Measurements from ENCODE around the gene ADAMTS9. TPM values are rescaled to one million over a fixed set of nuclear protein-coding genes. Genes with fewer than 3 reads are reported as not detected.

Gene ADAMTS9, protein sequence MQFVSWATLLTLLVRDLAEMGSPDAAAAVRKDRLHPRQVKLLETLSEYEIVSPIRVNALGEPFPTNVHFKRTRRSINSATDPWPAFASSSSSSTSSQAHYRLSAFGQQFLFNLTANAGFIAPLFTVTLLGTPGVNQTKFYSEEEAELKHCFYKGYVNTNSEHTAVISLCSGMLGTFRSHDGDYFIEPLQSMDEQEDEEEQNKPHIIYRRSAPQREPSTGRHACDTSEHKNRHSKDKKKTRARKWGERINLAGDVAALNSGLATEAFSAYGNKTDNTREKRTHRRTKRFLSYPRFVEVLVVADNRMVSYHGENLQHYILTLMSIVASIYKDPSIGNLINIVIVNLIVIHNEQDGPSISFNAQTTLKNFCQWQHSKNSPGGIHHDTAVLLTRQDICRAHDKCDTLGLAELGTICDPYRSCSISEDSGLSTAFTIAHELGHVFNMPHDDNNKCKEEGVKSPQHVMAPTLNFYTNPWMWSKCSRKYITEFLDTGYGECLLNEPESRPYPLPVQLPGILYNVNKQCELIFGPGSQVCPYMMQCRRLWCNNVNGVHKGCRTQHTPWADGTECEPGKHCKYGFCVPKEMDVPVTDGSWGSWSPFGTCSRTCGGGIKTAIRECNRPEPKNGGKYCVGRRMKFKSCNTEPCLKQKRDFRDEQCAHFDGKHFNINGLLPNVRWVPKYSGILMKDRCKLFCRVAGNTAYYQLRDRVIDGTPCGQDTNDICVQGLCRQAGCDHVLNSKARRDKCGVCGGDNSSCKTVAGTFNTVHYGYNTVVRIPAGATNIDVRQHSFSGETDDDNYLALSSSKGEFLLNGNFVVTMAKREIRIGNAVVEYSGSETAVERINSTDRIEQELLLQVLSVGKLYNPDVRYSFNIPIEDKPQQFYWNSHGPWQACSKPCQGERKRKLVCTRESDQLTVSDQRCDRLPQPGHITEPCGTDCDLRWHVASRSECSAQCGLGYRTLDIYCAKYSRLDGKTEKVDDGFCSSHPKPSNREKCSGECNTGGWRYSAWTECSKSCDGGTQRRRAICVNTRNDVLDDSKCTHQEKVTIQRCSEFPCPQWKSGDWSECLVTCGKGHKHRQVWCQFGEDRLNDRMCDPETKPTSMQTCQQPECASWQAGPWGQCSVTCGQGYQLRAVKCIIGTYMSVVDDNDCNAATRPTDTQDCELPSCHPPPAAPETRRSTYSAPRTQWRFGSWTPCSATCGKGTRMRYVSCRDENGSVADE (N-terminal part only)
- total RNA-seq: 1 to 10 TPM; 2.4 to 5.7 TPM

DNA sequence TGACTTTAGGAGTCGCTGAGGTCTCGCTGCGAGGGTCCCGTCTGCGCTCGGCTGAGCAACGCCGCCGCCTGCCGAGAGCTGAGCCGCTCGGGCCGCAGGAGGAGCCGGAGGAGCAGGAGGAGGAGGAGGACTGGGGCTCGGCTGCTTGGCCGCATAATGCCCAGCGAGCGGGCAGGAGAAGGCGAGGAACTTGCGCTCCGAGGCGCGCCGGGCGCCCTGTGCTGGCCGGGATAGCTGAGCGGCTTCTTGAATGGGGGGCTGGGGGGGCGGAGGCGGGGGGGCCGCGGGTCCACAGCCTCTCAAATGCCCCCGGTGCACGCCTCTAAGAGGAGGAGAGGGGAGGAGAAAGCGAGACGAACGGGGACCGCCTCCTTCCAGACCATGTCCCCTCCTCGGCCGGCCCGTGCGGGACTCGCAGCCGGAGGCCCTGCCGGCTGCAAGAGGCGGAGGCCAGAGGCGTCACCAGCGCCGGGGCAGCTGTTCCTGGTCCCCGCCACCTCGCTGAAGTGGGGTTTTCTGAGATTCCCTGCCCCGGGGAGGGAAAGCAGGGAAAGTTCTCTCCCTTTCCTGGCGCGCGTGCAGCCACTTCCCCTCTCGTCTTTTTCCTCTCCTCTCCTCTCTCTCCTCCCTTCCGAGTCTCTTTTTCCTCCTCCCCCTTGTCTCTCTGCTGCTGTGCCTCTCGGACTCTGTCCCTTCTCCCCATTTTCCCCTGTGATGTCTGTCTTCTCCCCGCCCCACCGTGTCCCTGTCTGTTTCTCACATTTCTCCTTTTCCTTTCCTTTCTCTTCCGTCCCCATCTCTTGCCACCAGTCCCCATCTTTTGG, at the start of gene ADAMTS9:
Gene ADAMTS9 (minus strand): TSS at position 220 of the 824 bp plus-strand sequence. CDS start 343 bp downstream, outside the sequence.

Small RNA genes lying within 50 kb of the gene (small RNA-seq; reads per million reads assigned to genes)
- gene RNU6-739P: 0 reads per million in 2 donors
